GM18517 (cell line): ENCODE data around the gene NADSYN1.
"Not testable (repeated sequence)": the region's sequence is repeated elsewhere in the genome, so short reads cannot be mapped to it uniquely, and the experiment has no call there.

Experiments
- ATAC-seq: cut with Tn5 transposase; IDR thresholded peaks from one replicate; pipeline ENCODE4 v1.9.1; 2021; ENCODE audit warnings: mild to moderate bottlenecking, moderate library complexity; ENCODE audit not compliant: unreplicated experiment

Gene NADSYN1

DNA sequence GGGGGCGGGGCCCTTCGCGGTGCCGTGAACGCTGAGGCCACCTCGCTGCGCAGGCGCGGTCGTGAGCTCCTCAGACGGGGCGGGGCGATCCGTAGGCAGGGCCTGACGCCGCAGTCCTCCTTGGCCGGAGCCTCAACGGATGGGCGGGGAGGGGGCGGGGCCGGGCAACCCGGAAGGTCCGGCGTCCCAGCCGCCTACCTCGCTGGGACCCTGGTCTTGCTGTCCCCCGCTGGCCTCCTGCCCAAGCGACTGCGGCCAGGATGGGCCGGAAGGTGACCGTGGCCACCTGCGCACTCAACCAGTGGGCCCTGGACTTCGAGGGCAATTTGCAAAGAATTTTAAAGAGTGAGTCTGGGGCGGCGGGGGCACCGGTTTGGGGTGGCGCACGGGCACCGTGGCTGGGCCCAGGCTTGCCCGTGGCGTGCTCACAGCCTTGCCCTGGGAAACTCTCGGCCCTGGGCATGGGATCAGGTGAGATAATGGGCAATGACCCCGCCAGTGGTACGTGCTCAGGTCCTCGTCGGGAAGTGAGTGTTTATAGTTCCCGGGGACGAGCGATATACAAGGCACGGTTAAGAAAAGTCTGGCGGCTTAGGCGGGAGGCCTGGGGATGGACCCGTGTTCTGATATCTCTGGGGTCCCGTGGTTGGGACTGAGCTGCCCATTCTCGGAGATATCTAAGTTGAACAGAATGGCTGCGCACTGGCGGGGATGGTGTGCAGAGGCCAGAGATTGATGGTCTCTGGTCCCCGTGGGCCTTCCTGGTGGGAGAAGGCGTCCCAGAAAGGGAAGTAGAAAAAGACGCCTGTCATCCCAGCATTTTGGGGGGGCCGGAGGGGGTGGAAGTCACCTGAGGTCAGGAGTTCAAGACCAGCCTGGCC lies at the start of gene NADSYN1:
Gene NADSYN1 (plus strand): TSS at position 167 of the 881 bp plus-strand sequence. CDS start 94 bp downstream, at position 261.
- ATAC-seq: peak; percentile 43

- ATAC-seq: no peak
Observed at GRCh38 chr11:71404209-71404608, 48.8 kb upstream of the NADSYN1 start.

DNA sequence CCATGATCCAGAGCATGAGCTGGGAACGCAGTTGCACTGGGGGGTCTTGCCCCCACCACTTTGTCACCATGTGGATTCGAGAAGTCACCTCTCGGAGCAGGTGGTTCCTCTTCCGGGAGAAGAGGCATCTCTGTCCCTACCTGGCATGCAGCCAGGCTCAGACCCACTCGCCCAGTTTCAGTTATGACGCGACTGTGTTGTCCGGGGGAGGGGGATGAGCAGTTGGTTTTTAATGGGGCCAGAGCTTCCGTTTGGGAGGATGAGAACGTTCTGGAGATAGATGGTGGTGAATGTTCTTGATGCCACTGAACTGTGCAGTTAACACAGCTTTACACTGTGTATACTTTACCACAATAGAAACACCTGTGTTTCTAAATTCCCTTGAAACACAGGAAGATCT lies 46.3 kb upstream of the NADSYN1 start:
- ATAC-seq: no peak

- no peak for ATAC-seq
Observed at GRCh38 chr11:71407356-71407755, 45.6 kb upstream of the NADSYN1 start.

DNA sequence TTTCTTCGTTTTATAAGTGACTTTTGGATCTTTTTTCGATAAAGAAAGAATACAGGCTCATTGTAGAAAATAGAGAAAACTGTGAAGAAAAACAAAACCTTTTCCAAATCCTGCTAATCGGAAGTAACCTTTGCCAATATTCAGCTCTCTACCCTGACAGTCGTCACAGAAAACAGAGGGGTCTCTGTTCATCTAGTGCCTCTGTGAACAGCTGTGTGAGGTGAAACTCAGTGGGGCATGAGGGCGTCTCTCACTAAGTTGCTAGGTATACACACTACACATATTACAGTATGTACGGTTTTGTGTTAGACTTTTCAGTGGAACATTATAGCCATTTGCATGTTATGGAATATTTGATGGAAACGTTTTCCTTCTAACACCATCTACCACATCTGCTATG lies 44.2 kb upstream of the NADSYN1 start:
- no peak for ATAC-seq

DNA sequence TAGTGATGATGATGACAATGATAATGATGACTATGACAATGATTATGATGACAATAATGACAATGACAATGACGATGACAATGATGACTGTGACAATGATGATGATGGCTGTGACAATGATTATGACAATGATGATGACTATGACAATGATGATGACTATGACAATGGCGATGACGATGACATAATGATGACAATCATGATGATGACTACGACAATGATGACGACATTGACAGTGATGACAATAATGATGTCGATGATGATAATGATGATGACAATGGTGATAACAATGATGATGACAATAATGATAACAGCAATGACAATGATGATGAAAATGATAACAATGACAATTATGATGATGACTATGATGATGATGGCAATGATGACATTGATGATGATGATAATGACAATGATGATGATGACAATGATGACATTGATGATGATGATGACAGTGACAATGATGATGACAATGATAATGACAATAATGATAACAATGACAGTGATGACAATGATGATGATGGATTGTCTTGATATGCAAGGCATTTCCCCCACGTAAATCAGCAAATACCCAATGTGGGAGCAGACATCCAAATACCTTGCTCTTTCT lies 42.5 kb upstream of the NADSYN1 start:
- no peak for ATAC-seq

DNA sequence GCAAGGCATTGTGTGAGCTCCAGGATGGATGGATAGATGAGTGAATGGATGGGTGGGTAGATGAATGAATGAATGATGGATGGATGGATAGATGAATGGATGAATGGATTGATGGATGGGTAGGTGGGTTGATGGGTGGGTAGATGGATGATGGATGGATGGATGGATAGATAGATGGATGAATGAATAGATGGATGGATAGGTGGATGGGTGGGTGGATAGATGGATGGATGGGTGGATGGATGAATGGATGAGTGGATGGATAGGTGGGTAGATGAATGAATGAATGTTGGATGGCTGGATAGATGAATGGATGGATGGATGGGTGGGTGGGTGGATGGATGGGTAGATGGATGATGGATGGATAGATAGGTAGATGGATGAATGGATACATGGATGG lies 38.4 kb upstream of the NADSYN1 start:
- no peak for ATAC-seq

- ATAC-seq: peak; percentile 51
Observed at GRCh38 chr11:71418643-71419042, 34.4 kb upstream of the NADSYN1 start.

DNA sequence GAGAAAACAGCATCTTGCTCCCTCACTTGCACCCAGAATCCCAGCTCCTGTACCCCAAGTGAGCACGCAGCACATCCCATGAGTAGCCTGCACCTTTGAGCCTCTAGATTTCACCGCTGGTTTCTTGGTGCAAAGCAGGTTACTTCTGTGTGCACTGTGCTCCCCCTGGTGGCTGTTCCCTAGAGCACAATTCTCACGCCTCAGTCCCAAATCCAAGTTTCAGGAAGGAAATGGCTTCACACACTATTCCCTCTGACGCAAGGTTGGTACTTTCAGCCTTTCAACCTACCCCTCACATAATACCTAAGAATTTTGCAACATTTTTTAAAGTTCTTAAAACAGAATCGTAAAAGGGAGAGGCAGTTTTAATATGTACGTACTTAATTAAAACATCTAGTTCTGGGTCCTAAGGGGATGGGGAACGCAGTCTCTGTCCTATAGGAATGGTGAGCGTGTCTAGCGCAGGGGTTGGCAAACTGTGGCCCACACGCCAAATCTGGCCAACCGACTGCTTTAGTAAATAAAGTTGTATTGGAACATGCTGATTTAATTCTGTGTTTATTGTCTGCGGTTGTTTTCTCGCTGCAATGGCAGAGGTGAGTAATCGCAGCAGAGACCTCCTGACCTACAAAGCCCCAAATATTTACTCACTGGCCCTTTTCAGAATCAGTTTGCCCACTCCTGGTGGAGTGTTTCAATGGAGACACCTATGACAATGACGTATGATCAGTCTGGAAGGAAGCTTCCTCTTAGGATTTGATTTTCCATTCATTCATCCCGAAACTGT lies 32.4 kb upstream of the NADSYN1 start:
- ATAC-seq: no peak

DNA sequence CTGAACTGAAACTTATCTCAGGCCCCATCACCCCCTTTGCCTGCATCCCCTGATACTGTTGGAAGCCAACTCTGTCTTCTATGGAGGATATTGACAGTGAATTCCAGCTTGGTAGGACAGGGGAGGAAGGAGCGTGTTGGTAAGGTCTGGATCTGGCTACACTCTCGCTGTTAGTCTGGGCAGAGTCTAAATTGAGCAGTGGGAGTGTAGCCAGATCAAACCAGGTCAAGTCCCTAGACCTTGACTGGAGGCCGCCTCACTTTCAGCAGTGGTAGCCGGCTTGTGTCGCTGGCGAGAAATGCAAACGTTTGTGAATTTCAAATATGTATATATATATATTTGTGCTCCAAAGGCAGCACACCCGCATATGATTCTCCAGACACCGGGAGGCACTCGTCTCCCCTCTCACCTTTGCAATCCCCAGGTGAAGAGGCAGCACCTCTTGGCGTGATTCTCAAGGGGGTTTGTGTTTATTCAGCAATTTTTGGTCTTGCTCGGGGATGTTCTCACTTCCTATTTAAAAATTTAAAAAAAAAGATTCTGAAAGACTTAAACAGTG lies 31.5 kb upstream of the NADSYN1 start:
- ATAC-seq: no peak

GRCh38 chr11:71422318-71422717 lies 30.7 kb upstream of the NADSYN1 start:
- not testable (repeated sequence) for ATAC-seq

DNA sequence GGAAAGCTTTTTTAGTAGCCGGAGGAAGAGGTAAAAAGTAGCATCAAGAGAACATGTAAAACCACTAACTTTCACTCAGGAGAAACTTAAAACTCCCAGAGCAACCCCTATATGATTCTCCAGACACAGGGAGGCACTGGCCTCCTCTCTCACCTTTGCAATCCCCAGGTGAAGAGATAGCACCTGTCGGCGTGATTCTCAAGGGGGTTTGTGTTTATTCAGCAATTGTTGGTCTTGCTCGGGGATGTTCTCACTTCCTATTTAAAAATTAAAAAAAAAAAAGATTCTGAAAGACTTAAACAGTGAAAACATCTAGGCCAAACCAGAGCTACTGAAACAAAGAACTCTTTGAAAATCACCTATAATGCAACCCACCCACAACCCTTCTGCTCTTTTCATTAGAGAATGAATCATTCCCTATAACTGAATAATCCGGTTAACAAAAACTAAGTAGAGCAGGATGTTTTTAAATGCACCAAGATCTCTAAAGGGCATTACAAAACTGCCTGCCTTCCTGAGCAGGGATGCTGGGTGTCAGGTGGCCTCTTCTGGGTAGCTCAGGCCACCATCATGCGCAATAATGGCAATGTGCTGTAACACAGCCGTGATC lies 29.7 kb upstream of the NADSYN1 start:
- ATAC-seq: no peak

- no peak for ATAC-seq
Observed at GRCh38 chr11:71425409-71425808, 27.6 kb upstream of the NADSYN1 start.

DNA sequence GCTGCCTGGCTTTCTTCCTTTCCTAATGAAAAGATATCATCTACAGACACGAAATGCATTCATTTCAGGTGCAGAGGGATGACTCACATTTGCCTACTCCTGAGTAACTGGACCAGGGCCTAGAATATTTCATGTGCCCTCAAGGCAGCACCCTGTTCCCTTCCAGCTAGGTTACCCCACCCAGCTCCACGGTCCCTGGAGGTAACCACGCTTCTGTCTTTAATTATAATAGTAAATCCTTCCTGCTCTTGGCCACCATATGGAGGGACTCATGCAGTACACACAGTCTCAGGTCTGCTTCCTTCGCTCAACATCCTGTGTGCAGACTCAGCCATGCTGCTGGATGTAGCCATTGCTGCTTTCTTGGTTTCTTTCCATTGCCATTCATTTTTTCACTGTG lies 27.1 kb upstream of the NADSYN1 start:
- no peak for ATAC-seq

GRCh38 chr11:71426413-71426812 lies 26.6 kb upstream of the NADSYN1 start:
- no peak for ATAC-seq

- ATAC-seq: no peak
Observed at GRCh38 chr11:71428861-71429435, 24.1 kb upstream of the NADSYN1 start.

GRCh38 chr11:71429701-71430100 lies 23.3 kb upstream of the NADSYN1 start:
- ATAC-seq: no peak

- no peak for ATAC-seq
Observed at GRCh38 chr11:71430166-71430565, 22.8 kb upstream of the NADSYN1 start.

- no peak for ATAC-seq
Observed at GRCh38 chr11:71431271-71431670, 21.7 kb upstream of the NADSYN1 start.
